HG03108 (cell line): ENCODE data around the gene GLOD5.
A peak's percentile ranks its signal among the peaks of the same experiment; 100 is the strongest.
"Not testable (repeated sequence)": the region's sequence is repeated elsewhere in the genome, so short reads cannot be mapped to it uniquely, and the experiment has no call there.

Experiments
- ATAC-seq: cut with Tn5 transposase; IDR thresholded peaks from one replicate; pipeline ENCODE4 v1.9.1; 2021; ENCODE audit warnings: moderate library complexity; ENCODE audit not compliant: unreplicated experiment

The GLOD5 gene

GRCh38 chrX:48792219-48792618 is 30.7 kb downstream of the GLOD5 start:
- no peak for ATAC-seq

GRCh38 chrX:48793935-48794334 is 32.4 kb downstream of the GLOD5 start:
- ATAC-seq = no peak

GRCh38 chrX:48794340-48794910 is 32.9 kb downstream of the GLOD5 start:
- no peak for ATAC-seq

GRCh38 chrX:48794911-48795515 is 33.5 kb downstream of the GLOD5 start:
- no peak for ATAC-seq

- no peak for ATAC-seq
Measured at GRCh38 chrX:48798318-48798717, 36.8 kb downstream of the GLOD5 start.

GRCh38 chrX:48800574-48801279 is 39.2 kb downstream of the GLOD5 start:
- no peak for ATAC-seq

- peak; percentile 84 for ATAC-seq
Measured at GRCh38 chrX:48801280-48802088, 39.9 kb downstream of the GLOD5 start, which contains the start of gene HDAC6. TSS of gene HDAC6 (plus strand) at chrX:48802067. CDS start at chrX:48802693, 626 bp downstream.

- peak; percentile 31 for ATAC-seq
Measured at GRCh38 chrX:48802089-48802904, 40.8 kb downstream of the GLOD5 start.

- ATAC-seq = no peak
Measured at GRCh38 chrX:48802905-48803200, 41.3 kb downstream of the GLOD5 start.

GRCh38 chrX:48806081-48806480 is 44.5 kb downstream of the GLOD5 start:
- ATAC-seq = no peak

- ATAC-seq = no peak
Measured at GRCh38 chrX:48813644-48814043, 52.1 kb downstream of the GLOD5 start.

GRCh38 chrX:48814722-48815121 is 53.2 kb downstream of the GLOD5 start:
- ATAC-seq = no peak

GRCh38 chrX:48815266-48815665 is 53.7 kb downstream of the GLOD5 start:
- no peak for ATAC-seq

GRCh38 chrX:48816014-48816810 is 54.7 kb downstream of the GLOD5 start:
- no peak for ATAC-seq

GRCh38 chrX:48818098-48818497 is 56.6 kb downstream of the GLOD5 start:
- no peak for ATAC-seq

- no peak for ATAC-seq
Measured at GRCh38 chrX:48818866-48819265, 57.3 kb downstream of the GLOD5 start.

- not testable (repeated sequence) for ATAC-seq
Measured at GRCh38 chrX:48819394-48819793, 57.8 kb downstream of the GLOD5 start.

- ATAC-seq = no peak
Measured at GRCh38 chrX:48823053-48823452, 61.5 kb downstream of the GLOD5 start.
